ENCODE measurements around the gene PRIMPOL.

DNA sequence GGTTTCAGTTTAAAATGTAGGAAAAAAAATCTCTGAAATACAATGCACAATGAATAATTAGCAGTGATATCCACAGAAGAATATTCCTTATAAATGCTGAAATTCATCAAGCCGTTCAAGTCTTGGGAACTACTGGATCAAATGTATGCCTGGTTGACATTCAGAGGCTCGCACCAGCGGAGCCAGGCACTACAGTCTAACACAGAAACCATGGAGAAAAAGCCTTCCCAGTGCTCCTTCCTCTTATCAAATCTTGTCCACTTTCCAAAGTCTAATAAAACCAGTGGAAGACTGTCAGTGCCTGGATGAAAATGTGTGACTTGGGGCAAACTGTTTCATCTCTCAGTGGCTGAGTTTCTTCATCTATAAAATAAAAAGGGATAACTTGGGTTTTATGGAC is 48.4 kb downstream of the PRIMPOL start:
- TF ChIP-seq EZH2 (IDR thresholded peaks at IDR 0.05; ENCODE audit: low read length, unreplicated experiment): no peak
- TF ChIP-seq, protein P1, sequence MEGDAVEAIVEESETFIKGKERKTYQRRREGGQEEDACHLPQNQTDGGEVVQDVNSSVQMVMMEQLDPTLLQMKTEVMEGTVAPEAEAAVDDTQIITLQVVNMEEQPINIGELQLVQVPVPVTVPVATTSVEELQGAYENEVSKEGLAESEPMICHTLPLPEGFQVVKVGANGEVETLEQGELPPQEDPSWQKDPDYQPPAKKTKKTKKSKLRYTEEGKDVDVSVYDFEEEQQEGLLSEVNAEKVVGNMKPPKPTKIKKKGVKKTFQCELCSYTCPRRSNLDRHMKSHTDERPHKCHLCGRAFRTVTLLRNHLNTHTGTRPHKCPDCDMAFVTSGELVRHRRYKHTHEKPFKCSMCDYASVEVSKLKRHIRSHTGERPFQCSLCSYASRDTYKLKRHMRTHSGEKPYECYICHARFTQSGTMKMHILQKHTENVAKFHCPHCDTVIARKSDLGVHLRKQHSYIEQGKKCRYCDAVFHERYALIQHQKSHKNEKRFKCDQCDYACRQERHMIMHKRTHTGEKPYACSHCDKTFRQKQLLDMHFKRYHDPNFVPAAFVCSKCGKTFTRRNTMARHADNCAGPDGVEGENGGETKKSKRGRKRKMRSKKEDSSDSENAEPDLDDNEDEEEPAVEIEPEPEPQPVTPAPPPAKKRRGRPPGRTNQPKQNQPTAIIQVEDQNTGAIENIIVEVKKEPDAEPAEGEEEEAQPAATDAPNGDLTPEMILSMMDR (conservative IDR thresholded peaks at IDR 0.05; ENCODE audit: low read depth, low read length): no peak
